Esophagus muscularis mucosa (tissue), 3 donors: Measurements from ENCODE around the gene GARRE1.

Source experiments
- CTCF ChIP-seq, 3 experiments: fragments of 200-600 bp in 2 of 3; fragments of 450-650 bp in 1 of 3; sonication (generic) in 2 of 3; IDR thresholded peaks; one replicate each; pipeline ENCODE4 v1.5.1; 2017 to 2019; ENCODE audit warnings: antibody characterized with exemption in 3 of 3, mild to moderate bottlenecking in 2 of 3, moderate library complexity in 1 of 3
- EP300 ChIP-seq: sonication (generic); formaldehyde crosslinking; IDR thresholded peaks from one replicate; pipeline ENCODE4 v1.6.1; 2017; ENCODE audit warnings: antibody characterized with exemption

DNA sequence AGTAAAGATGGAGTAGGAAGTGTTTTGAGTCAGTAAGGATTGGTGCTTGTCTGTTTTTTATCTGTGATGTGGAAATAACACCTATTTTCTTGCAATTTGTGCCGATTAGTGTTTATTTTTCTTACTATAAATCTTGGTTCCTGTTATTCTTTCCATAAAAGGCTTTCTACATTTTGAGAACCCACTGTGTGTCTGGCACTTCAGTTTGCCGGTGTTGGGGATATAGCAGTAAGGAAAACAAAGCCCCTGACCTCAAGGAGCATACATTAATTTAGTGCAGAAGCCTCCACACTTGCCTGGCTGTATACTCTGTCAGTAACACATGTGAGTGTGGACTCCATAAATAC is 35.6 kb upstream of the GARRE1 start:
- TF ChIP-seq EP300, result no peak
- no peak for TF ChIP-seq CTCF (IDR thresholded peaks at IDR 0.05)
